ENCODE measurements around the gene UGT1A5.
A peak's percentile ranks its signal among the peaks of the same experiment; 100 is the strongest.
"Not testable (repeated sequence)": the region's sequence is repeated elsewhere in the genome, so short reads cannot be mapped to it uniquely, and the experiment has no call there.

UGT1A5 gene

DNA sequence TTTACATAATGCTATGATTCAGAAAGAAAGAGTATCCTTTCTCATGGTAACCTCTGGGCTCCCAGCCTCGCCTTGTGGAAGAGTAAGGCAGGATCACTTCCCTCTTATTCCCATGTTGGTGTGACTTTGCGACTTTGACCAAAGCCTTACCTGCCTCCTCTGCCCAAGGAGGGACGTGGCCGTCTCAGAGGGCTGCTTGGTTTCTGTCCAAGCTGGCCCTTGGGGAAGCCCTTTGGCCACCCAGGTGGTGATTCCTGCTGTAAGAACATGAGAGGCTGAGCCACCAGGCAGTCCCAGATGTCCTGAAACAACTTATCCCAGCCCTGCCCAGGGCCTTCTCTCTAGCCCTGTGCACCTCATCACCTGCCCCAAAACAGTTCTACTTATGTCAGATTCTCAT lies 14.0 kb upstream of the UGT1A5 start:
- no peak for DNase-seq

DNA sequence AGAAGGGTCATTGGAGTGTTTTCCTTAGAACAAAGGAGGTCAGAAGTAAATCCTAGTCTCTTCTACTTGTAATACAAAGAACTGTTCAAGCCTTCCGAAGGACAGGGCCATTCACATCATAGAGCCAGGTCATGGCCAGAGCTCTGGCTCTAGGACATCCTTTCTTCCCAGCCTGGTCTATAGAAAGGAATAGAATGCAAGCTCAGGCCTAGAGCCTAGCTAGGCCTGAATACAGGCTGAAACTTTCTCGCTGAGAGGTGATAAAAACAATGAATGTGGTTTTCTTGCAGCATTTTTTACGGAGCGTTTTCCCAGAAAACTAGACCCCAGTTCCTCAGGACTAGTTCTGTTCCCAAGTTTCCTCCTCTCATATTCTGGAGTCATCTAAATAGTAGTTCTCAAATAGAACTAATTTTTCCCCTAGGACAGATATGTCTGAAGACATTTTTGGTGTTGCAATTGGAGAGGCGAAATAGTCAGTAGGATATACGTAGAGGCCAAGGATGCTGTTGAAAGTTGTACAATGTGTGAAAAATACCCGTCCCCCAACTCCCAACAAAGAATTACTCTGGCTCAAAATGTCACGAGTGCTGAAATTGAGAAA lies 13.2 kb upstream of the UGT1A5 start:
- DNase-seq: no peak

DNA sequence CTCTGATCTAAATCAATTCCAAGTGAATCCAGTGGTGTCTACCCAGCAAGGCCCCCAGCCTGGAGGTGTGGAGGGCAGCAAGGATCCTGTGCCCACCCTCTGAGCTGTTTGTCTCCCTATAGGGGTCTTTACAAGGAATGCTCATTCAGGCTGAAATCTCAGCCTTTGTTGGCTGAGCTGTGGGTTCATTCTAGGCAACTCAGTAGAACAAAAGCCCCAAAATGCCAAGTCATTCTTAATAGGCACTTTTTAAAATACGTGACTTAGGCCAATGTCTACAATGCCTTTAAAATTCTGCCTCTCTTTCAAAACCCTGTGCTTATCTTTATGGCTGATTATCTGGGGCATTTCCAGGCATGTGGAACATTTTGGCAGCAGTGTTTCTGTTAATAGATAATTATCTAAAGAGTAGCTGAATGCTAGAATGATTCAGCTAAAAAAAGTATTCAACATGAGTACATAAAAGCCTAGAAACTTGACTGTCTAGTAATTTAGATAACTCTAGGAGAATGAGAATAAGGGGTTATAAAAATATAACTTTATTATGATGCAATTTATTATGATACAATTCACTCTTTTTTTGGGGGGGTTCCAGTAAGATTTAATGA lies 12.6 kb upstream of the UGT1A5 start:
- DNase-seq: no peak

DNA sequence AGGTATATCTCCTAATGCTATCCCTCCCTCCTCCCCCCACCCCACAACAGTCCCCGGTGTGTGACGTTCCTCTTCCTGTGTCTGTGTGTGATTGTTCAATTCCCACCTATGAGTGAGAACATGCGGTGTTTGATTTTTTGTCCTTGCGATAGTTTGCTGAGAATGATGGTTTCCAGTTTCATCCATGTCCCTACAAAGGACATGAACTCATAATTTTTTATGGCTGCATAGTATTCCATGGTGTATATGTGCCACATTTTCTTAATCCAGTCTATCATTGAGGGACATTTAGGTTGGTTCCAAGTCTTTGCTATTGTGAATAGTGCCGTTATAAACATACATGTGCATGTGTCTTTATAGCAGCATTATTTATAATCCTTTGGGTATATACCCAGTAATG lies 11.9 kb upstream of the UGT1A5 start:
- DNase-seq: not testable (repeated sequence)

DNA sequence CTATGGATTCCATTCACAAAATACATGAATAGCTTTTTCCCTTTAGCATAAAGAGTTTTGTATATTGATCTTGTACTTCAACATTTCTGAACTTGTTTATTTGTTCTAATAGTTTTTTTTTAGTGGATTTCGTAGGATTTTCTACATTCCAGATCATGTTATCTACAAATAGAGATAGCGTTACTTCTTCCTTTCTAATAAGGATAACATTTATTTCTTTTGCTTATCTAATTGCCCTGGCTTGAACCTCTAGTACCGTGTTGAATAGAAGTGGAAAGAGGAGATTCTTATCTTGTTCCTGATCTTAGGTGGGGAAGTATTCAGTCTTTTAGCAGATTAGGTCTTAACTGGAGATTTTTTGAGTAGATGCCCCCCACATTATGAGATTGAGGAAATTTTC lies 10.5 kb upstream of the UGT1A5 start:
- DNase-seq: no peak

DNA sequence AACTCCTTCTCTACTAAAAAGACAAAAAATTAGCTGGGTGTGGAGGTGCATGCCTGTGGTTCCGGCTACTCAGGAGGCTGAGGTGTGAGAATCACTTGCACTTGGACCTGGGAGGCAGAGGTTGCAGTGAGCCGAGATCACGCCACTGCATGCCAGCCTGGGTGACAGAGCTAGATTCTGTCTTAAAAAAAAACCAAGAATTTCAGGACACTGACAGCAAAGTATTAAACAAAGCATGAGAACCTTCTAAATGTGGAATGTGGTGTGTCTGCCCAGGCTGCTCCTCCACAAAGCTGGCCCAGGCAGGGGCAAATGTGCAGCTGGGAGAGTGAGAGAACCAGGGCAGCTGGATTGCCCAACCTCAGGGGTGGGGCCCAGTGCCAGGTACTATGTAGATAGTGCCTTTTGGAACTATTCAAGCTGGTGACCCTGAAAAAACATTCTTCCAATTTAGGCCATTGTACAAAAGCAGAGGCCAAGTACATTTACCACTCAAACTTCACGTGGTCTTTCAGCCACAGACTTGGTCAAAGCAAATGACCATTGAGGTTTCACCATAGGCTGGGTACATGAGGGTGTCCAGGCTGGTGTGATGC lies 6.7 kb upstream of the UGT1A5 start:
- DNase-seq: no peak

DNA sequence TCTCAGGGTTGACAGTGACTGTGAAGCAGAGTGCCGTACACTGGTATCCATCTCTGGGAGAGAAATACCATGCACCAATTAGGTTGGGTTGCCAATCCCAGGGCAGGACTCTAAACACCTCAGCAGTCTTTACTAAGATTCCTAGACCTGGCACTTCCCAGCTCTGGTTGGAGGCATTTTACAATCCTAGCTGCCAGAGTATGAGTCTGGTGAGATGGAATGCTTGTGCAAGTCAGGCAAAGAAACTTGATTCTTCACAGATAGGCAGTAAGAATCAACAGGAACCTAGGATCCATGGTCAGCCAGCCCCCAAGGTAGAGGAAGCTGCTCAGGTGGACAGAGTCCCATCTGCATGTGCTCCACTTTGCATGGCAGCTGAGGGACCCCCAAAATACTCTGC lies 6.0 kb upstream of the UGT1A5 start:
- no peak for DNase-seq

DNA sequence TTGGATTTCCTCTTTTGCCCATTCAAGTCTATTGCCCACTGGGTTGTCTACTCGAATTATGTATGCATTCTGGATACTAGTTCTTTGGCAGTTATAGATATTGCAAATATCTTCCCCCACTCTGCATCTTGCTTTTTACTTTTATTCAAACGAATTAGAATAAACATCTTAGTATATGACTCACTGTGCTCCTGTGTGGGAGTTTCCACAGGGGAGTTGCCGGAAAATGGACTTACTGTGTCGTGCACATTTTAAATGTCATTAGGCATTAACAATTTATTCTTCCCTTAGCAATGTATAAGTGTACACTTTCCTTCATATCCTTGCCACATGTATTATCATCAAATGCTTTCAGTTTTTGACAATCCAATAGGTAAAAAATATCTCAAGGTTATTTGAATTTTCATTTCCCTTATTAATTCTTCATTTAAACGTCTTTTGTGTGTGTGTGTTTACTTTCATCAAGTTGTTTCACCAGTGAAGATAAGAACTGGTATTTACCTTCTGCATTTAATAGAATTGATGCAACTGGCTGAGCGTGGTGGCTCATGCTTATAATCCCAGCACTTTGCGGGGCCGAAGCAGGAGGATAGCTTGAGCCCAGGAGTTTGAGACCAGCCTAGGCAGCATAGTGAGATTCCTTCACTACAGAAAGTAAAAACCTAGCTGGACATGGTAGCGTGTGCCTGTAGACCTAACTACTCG lies 4.6 kb upstream of the UGT1A5 start:
- no peak for DNase-seq

DNA sequence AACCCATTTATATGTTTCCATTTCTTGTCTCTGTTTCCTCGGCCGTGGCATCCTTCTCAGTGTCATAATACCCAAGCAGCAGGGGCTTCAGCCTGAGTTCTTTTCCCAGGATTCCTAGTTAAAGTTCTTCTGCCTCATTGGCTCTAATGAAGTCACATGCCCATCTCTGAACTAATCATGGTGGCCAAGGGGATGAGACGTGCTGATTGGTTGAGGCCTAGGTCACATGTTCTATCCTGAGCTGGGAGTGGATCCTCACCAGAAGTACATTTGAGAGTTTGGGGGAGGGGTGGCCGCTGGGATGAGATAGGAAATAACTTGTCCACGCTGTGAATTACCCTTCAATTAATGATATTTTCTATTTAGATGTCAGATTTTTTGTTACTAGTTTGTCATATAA lies 3.8 kb upstream of the UGT1A5 start:
- DNase-seq: no peak

DNA sequence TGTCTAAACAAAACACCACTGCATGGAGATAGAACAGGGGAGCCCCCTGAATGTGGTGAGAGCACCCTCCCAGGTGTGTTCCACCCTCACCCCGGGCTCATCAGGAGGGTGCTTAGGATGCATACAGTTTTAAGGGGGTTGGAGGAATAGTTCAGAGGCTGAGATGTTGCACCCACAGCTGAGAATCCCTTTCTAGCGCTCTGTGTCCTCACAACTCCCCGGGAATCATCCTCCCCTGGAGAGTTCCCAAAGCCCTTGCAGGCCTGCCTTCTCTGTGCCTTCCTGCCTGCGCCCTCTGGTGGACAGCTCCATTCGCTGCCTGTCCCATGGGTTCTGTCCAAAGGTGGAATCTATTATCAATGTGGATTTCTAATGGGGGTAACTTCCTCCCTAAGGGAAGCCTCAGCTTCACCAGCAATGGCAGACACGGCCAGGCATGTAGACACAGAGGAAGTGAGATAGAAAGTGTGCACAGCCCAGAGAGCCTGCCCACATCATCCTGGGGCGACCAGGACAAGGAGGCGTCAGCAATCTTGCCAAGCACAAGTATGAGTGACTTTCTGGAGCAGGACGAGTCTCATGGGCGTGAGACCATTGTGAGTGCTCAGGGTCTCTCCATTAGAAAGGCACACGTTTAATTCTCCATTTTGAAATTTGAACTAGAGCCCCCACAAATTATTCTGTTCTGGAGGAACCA lies 1.2 kb upstream of the UGT1A5 start:
- DNase-seq: peak; percentile 67

DNA sequence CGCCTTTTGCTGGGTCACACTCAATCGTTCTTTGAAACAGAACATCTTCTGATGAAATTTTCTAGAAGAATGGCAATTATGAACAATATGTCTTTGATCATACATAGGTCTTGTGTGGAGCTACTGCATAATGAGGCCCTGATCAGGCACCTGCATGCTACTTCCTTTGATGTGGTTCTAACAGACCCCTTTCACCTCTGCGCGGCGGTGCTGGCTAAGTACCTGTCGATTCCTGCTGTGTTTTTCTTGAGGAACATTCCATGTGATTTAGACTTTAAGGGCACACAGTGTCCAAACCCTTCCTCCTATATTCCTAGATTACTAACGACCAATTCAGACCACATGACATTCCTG lies 532 bp downstream of the UGT1A5 start:
- no peak for DNase-seq

DNA sequence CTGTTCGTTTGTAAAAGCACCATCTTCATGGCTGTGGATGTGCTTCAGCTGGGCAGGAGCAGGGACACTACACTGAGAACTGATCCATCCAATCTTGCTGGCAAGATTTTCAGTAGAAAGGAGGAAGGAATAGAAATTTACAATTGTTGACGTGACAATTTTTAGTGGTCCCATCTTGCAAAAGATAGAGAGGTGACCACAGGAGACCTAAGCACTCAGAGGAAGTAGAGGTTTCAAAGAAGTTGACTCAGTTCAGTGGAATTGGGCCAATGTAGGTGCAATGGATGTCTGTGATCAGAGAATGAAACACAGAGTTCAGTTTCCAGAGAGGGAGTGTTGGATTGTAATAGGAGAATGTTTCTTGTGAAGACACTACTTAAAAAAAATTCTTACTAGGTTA lies 1.4 kb downstream of the UGT1A5 start:
- no peak for DNase-seq

DNA sequence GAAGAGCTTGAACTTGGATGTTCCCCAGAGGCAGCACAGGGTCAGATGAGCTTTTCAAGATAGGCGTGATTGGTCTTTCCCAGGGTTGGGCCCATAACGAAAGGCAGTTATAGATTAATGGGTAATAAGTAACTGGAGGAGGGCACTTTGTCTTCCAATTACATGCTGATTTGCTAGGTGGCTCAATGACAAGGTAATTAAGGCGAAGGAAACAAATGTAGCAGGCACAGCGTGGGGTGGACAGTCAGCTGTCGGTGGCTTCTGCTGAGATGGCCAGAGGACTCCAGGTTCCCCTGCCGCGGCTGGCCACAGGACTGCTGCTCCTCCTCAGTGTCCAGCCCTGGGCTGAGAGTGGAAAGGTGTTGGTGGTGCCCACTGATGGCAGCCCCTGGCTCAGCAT lies 5.8 kb downstream of the UGT1A5 start, which contains the start of gene UGT1A4:
Gene UGT1A4, plus strand, starts transcription at position 185 of the 400 bp plus-strand sequence. Its CDS starts 85 bp downstream, at position 270.
- DNase-seq: no peak

DNA sequence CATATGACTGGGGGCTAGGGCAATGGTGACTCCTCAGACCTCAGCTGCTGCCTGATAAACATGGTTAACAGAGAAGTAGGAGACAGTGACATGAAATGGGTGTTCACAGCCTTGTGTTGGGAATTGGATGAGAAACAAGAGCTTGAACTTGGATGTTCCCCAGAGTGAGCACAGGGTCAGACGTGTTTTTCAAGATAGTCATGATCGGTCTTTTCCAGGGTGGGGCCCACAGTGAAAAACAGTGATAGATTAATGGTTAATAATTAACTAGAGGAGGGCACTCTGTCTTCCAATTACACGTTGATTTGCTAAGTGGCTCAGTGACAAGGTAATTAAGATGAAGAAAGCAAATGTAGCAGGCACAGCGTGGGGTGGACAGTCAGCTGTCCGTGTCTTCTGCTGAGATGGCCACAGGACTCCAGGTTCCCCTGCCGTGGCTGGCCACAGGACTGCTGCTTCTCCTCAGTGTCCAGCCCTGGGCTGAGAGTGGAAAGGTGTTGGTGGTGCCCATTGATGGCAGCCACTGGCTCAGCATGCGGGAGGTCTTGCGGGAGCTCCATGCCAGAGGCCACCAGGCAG lies 16.1 kb downstream of the UGT1A5 start, which contains the start of gene UGT1A3:
Gene UGT1A3, plus strand, starts transcription at position 320 of the 579 bp plus-strand sequence. Its CDS starts 85 bp downstream, at position 405.
- DNase-seq: no peak

DNA sequence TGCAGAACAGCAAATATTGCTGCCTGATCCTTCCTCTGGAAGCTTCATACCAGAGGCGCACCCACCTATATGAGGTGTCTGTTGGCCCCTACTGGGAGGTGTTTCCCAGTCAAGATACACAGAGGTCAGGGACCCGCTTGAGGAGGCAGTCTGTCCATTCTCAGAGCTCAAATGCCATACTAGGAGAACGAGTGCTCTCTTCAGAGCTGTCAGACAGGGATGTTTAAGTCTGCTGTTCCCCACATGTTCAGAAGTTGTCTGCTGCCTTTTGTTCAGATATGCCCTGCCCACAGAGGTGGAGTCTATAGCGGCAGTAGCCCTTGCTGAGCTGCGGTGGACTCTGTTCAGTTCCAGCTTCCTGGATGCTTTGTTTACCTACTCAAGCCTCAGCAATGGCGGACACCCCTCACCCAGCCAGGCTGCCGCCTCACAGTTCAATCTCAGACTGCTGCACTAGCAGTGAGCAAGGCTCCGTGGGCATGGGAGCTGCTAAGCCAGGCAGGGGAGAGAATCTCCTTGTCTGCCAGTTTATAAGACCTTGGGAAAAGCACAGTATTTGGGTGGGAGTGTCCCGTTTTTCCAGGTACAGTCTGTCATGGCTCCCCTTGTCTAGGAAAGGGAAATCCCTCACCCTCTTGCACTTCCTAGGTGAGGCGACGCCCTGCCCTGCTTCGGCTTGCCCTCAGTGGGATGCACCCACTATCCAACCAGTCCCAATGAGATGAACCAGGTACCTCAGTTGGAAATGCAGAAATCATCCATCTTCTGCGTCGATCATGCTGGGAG lies 24.4 kb downstream of the UGT1A5 start:
- not testable (repeated sequence) for DNase-seq

DNA sequence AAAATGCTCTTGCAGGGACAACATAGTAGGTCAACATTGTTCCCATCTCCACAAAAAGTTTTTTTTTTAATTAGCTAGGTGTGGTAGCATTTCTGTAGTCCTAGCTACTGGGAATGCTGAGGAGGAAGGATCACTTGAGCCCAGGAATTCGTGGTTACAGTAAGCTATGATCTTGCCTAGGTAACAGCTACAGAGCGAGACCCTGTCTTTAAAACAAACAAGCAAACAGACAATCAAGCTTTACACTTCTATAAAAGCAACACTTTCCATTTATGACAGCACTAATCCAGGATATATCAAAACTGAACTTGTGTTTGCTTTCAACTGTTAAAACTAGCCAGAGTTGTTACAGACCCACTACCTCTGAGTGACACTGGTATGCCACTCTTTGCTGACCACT lies 28.2 kb downstream of the UGT1A5 start:
- no peak for DNase-seq

DNA sequence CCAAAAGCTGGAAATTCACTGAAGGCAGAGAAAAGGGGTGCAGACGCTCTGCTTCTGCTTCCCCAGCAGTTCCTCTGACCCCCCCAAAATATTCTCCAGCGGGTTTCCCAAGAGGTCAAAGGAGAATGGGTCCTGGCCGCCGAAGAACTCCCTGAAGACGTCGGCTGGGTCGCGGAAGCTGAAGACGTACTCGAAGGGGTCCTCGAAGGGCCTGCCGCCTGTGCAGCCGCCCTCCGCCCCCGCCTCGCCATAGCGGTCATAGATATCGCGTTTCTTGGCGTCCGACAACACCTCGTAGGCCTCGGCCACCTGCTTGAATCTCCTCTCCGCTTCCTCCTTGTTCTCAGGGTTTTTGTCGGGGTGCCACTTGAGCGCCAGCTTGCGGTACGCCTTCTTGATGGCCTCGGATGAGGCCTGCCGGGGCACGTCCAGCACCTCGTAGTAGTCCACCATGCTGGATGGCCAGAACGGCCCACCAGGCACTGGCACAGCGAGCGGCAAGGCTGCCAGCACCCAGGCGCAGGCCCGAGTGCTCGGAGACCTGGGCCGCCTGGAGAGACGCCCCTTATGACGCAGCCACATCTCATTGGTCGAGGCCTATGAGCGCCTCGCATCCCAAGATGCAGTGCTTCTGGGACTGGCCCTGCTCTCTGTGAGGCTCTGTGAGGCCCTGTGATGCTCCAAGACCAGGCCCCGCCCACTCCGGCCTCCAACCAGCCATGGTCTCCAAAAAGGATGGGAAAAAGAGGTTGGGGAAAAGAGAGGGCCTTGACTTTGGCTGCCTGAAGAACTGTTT lies 31.0 kb downstream of the UGT1A5 start:
- DNase-seq: no peak

DNA sequence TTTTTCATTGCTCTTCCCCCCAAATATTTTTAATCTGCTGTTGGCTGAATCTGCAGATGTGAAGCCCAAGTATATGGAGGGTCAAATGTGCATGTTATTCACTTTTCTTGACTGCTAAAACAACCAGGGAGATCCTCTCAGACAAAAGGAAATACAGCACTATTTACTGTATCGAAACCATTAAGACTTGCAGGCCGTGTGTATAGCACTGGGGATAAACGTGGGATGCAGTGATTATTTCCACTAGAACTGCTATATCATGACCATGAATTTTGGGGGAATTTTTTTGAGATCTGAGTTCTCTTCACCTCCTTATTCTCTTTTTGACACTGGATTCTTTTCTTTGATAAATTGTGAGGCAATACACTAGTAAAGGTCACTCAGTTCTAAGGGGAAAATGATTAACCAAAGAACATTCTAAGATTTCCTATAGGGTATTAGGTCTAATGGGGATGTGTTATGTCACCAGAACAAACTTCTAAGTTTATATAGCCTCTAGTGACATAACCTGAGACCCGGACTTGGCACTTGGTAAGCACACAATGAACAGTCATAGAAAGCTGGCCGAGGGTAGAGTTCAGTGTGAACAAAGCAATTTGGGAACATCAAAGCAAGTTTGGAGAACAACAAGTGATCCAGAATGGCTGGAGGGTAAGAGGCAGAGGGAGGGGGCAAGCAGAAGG lies 32.5 kb downstream of the UGT1A5 start:
- no peak for DNase-seq

DNA sequence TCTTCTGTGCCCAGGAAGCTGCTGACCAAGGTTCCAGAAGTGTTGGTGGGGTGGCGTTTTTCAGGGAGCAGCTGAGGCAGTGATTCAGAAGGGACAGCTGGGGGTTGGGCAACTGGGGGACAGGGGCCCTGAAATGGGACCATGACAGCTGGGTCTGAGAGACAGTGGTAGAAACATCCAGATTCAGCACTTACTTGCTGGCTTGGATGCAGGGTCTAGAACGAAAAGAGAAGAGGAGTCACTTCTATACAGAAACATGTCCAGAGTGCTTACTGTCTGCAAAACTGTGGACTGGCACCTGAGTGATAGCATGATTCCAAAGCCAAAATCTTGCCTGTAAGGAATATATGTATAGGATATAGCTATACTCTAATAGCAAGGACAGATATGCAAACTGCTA lies 33.1 kb downstream of the UGT1A5 start:
- DNase-seq: not testable (repeated sequence)

DNA sequence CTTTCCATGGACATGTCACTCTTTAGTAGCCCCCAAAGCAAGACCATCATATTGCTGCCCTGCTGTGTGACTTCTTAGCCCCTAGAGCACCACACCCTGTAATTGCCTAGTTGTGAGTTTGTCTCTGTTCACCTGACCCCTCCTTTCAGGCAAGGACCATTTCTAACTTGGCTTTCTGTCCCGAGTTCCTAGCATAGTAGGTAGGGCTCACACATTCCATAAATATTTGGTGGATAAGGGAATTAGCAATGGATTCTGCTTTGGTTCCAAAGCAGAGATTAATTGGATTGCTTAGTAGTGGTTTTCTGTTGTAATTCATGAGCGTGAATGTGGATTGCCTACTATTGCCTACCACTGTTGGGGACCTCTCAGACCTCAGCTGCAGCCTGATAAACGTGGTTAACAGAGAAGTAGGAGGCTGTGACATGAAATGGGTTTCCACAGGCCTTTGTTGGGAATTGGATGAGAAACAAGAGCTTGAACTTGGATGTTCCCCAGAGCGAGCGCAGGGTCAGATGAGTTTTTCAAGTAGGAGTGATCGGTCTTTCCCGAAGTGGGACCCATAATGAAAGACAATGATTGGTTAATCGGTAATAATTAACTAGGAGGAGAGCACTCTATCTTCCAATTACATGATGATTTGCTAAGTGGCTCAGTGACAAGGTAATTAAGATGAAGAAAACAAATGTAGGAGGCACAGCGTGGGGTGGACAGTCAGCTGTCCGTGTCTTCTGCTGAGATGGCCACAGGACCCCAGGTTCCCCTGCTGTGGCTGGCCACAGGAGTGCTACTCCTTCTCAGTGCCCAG lies 34.0 kb downstream of the UGT1A5 start:
- DNase-seq: no peak

Data from NCI-H69 (cell line).